GM12891 (cell line): Measurements from ENCODE around the gene CNTN4.
A peak's percentile ranks its signal among the peaks of the same experiment; 100 is the strongest.

Experiments
- DNase-seq: peaks from one replicate; pipeline ENCODE4 v3.0.0; 2011; ENCODE audit warnings: low spot score; ENCODE audit not compliant: insufficient read length
- FAIRE-seq: peaks from 2 replicates; lab custom pipeline; 2011; peaks lifted over from hg19 to GRCh38; lab: Jason Lieb, UNC
- PAX5 ChIP-seq: IDR thresholded peaks from 2 replicates; pipeline ENCODE4 v1.6.1; 2011; ENCODE audit warnings: low read length, moderate library complexity, mild to moderate bottlenecking; ENCODE audit not compliant: insufficient read depth, severe bottlenecking
- POLR2A ChIP-seq: IDR thresholded peaks from 2 replicates; pipeline ENCODE4 v1.6.1; 2011; ENCODE audit warnings: low read depth, low read length, control low read depth
- POLR2AphosphoS5 ChIP-seq: IDR thresholded peaks from 2 replicates; pipeline ENCODE4 v1.6.1; 2011; ENCODE audit warnings: low read depth, low read length, control low read depth
- POU2F2 ChIP-seq: IDR thresholded peaks from 2 replicates; pipeline ENCODE4 v1.6.1; 2011; ENCODE audit warnings: low read depth, mild to moderate bottlenecking, control low read depth, low read length, moderate library complexity
- SPI1 ChIP-seq: IDR thresholded peaks from 2 replicates; pipeline ENCODE4 v1.6.1; 2011; ENCODE audit warnings: low read depth, low read length, control low read depth
- TAF1 ChIP-seq: IDR thresholded peaks from 2 replicates; pipeline ENCODE4 v1.6.1; 2011; ENCODE audit warnings: low read depth, low read length, control low read depth

CNTN4 gene

DNA sequence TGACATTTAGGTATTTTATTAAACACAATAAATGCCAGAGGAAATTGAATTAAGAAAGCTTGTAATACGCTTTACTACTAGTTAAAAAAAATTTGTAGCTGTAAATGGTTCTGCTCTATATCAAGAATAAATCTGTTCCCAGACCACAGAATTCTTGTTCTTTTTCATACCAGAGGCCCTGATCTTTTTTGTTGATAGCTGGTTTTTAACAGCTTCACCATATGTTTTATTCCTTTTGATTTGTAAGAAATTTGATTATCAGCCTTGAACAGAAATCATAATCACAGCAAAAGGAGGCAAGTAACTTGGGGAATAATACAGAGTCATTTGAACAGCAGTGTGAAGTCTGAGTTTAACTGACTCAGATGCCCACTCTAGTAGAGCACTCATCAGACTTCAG lies 202.7 kb downstream of the CNTN4 start:
- DNase-seq (no peak), FAIRE-seq (no peak)
- TF ChIP-seq POLR2AphosphoS5 (no peak), PAX5 (no peak), POLR2A (no peak), TAF1 (no peak), SPI1 (no peak), POU2F2 (no peak)

DNA sequence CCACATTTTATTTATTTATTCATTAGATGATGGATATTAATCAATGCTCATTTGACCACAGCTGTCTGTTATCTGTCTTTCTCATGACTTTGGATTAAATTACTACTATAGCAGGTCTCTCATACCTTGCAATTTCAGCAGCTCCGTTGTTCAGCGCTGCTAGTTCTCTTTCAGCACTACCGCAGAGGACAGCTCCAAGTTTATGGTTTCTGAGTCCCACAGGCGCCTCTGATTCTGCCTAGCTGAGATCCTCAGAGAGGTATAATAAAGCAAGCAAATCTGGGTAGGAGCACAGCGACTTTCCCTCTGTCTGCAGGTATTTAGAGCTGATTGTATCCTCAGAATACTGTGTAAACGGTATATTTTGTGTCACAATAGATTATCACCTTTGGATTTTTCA lies 204.9 kb downstream of the CNTN4 start:
- DNase-seq: peak; percentile 1
- TF ChIP-seq POU2F2 (no peak), SPI1 (no peak), TAF1 (no peak), POLR2AphosphoS5 (no peak), POLR2A (no peak), PAX5 (no peak)
- no peak for FAIRE-seq

DNA sequence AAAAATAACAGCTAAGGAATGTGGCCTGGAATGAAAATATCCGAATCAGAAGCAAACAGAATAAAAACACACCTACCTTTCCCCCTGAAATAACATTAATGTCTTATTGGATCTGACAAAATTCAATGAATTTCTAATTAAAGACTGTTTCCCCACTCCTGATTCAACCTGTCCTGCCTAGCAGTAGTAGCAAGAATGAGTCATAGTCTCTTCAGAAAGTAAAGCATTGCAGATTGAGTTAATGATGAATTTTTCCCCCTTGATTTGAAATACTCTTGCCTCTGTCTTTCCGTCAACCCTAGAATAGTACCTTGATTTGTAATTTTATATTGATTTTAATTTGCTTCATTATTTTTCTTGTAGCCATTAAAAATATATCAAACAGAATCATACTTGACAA lies 212.4 kb downstream of the CNTN4 start:
- DNase-seq: no peak
- no peak for FAIRE-seq
- TF ChIP-seq TAF1 (no peak), POLR2A (no peak), POLR2AphosphoS5 (no peak), POU2F2 (no peak), SPI1 (no peak), PAX5 (no peak)

DNA sequence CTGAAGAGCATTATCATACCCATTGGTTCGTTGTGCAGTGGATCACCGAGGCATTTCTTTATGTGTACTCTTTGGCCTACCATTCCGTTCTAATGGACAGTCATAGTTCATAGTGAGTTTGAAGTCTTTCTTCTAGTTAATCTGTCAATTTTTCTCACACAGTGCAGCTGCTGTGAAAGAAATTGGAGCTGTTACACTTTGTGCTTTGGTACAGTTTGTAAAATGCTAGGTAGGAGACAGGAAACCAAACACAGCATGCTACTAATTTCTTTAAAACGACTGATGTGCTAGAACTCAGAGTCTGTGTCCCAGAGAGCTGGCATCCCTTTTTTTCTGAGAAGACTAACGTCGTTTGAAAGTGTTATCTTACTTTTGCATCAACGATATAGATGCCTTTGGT lies 218.9 kb downstream of the CNTN4 start:
- FAIRE-seq (no peak), DNase-seq (no peak)
- no peak for TF ChIP-seq TAF1
- no peak for TF ChIP-seq PAX5

DNA sequence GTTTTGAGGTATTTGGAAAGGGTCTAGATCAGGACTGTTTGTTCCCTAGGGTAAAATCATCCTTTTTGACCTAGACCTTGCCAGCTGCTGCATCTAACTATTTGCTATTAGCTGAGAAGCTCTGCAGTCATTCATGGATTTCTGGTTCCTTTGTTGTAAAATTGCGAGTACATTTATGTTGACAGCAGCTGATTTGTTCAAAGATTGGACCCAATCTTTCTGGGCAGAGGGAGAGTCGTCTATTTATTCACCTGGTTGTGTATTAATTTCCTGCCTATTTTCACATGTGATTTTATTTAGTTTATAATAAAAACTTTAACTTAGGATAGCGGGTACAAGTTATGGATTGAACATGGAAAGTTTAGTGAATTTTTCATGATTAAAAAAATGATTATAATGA lies 236.3 kb downstream of the CNTN4 start:
- no peak for TF ChIP-seq POU2F2
- TF ChIP-seq POLR2AphosphoS5: no peak
- TF ChIP-seq TAF1: no peak
- no peak for TF ChIP-seq PAX5
- TF ChIP-seq POLR2A: no peak
- TF ChIP-seq SPI1: no peak

DNA sequence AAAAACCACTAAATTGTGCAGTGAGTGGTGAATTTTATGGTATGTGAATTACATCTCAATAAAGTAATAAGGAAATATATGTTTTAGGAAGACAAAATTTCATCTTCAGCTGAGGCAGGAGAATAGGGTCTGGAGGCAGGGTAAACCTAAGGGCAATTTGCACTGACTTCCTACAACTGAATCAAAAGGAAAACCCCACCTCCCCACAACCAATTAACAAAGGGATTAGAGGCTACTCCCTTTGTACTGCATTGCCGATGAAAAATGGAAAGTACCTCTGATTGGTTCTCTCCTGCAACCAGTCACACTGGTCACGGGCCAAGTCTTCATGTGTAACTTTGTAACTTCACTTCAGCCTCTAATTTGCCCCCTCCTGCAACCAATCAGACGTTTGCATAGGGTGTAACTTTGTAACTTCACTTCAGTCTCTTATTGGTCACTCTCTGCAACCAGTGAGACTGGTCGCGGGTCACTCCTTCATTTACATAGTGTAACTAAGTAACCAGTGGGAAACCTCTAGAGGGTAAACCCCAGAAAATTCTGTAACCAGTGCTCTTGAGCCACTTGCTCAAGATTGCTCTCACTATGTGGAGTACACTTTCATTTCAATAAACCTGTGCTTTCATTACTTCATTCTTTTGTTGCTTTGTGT lies 244.5 kb downstream of the CNTN4 start:
- TF ChIP-seq POU2F2 (no peak), TAF1 (no peak), POLR2A (no peak), SPI1 (no peak), POLR2AphosphoS5 (no peak), PAX5 (no peak)
- DNase-seq: no peak
- FAIRE-seq: no peak

More for the DNA sequence above, 236.3 kb downstream of the CNTN4 start:
- no peak for FAIRE-seq
- no peak for DNase-seq

DNA sequence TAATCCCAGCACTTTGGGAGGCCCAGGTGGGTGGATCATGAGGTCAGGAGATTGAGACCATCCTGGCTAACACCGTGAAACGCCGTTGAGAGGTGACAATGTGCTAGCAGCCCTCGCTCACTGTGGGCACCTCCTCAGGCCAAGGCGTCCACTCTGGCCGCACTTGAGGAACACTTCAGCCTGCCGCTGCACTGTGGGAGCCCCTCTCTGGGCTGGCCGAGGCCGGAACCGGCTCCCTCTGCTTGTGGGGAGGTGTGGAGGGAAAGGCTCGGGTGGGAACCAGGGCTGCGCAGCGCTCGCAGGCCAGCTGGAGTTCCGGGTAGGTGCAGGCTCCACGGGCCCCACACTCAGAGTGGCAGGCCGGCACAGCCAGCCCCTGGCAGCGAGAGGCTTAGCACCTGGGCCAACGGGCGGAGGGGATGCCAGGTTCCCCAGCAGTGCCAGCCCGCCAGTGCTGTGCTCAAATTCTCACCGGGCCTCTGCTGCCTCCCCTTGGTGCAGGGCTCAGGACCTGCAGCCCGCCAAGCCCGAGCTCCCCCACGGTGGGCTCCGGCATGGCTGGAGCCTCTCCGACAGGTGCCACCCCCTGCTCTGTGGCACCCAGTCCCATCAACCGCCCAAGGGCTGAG lies 253.6 kb downstream of the CNTN4 start:
- DNase-seq (no peak), FAIRE-seq (no peak)
- TF ChIP-seq POLR2AphosphoS5 (no peak), POU2F2 (no peak), POLR2A (no peak), TAF1 (no peak), PAX5 (no peak), SPI1 (no peak)

DNA sequence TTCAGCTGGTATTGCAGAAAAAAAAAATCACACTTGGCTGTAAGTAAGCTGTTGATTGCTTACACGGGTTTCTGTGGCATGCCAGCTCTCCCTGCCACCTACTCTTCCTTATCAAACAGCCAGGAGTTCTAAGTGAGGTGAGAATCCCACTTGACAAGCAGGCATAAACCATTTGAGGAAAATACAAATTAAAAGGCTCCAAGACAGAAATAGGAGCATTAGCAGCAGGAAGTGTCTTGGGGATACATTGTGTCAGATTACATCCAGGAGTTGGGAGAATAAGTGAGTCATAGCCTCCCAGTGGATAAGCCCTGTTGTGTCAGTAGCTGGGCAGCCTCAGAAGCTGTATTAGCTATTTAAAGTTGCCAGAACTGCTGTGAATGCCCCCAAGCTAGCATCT lies 256.0 kb downstream of the CNTN4 start:
- no peak for TF ChIP-seq PAX5
- FAIRE-seq (no peak), DNase-seq (no peak)

DNA sequence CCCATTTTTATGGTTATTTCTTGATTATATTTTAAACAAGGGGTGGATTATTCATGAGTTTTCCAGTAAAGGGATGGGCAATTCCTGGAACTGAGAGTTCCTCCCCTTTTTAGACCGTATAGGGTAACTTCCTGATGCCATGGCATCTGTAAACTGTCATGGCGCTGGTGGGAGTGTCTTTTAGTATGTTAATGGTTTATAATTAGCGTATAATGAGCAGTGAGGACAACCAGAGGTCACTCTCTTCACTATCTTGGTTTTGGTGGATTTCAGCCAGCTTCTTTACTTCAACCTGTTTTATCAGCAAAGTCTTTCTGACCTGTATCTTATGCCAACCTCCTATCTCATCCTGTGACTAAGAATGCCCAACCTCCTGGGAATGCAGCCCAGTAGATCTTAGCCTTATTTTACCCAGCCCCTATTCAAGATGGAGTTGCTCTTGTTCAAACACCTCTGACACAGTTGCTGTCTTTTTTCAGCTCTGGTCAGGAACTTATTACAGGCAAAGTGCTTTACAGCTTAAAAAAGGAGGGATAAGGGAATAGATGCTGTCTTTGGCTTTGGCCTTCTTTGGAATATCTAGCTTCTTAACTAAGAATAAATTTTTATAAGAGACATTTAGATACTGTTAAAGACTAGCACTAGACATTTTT lies 257.8 kb downstream of the CNTN4 start:
- DNase-seq (no peak), FAIRE-seq (no peak)
- TF ChIP-seq POLR2A (no peak), POLR2AphosphoS5 (no peak), SPI1 (no peak), PAX5 (no peak), POU2F2 (no peak), TAF1 (no peak)

DNA sequence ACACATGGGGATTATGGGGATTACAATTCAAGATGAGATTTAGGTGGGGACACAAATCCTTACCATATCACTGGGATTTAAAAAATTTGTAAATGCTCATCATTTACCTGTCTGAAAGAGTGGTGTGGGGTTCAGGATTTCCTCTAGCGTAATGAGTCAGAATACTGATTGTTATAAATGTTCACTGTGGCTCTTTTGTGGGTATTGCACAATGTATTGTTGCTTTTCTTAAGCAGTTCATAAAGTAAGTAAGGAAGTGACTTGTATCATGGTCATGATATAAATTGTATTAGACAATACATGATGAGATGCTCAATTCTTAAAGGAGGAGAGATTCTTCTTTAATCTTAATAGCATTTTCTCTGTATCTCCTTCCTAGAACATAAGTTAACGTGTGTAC lies 262.1 kb downstream of the CNTN4 start:
- DNase-seq: no peak

More for the DNA sequence above, 262.1 kb downstream of the CNTN4 start:
- no peak for TF ChIP-seq SPI1
- no peak for TF ChIP-seq POU2F2
- no peak for TF ChIP-seq TAF1
- no peak for TF ChIP-seq PAX5
- TF ChIP-seq POLR2A: no peak
- TF ChIP-seq POLR2AphosphoS5: no peak
- no peak for FAIRE-seq
